ENCODE results near the gene PDE9A.

- no peak for TF ChIP-seq CTCF (IDR thresholded peaks at IDR 0.05; ENCODE audit: insufficient read depth, low read length)
- no peak for TF ChIP-seq REST (IDR thresholded peaks at IDR 0.05; ENCODE audit: insufficient replicate concordance, low read depth)
Measured at GRCh38 chr21:42649122-42650032, 4.0 kb upstream of the PDE9A start.
